Right ventricle myocardium inferior (tissue), 1 donor: ENCODE results near the gene ANKRD23. TPM values are rescaled to one million over a fixed set of nuclear protein-coding genes. Genes with fewer than 3 reads are reported as not detected.
A peak's percentile ranks its signal among the peaks of the same experiment; 100 is the strongest.

ENCODE experiments used
- ATAC-seq: fragments of 200-7000 bp; cut with Tn5 transposase; one replicate; pipeline ENCODE4 v1.9.1; 2020; ENCODE audit warnings: mild to moderate bottlenecking, moderate library complexity
- DNase-seq: peaks from one replicate; pipeline ENCODE4 v3.0.0; 2021; ENCODE audit errors: missing footprints
- intact Hi-C: fragments of 100-400 bp; cut with DNase I; formaldehyde crosslinking; loops from one replicate; pipeline ENCODE4 v1.11.0; 2022
- total RNA-seq: library from RNA; stranded (reverse); fragmentation: NEBNext Ultra II Directional; extraction: Animal tissue kit (Norgen Biotek cat#: 25700); gene quantifications from one replicate; pipeline ENCODE4 v1.2.1, GENCODE V29; 2021
- donor health status: DM: no; HTN: yes; CAD: no; lungs with severe emphysema.

Gene ANKRD23
- total RNA-seq, 1 donor from 2014 or later: 12.7 TPM

GRCh38 chr2:96847586-96847985, 3.8 kb upstream of the ANKRD23 start:
- DNase-seq (no peak), ATAC-seq (no peak)
- intact Hi-C loops: no loop called here

- intact Hi-C loops: no loop called here
- DNase-seq (no peak), ATAC-seq (no peak)
Measured at GRCh38 chr2:96846825-96847224, 3.0 kb upstream of the ANKRD23 start.

GRCh38 chr2:96844405-96844808, 586 bp upstream of the ANKRD23 start:
- intact Hi-C loops: no loop called here
- no peak for ATAC-seq
- no peak for DNase-seq

GRCh38 chr2:96842600-96842999, 1.2 kb downstream of the ANKRD23 start:
- DNase-seq: no peak
- ATAC-seq: peak; percentile 80
- intact Hi-C loops: no loop called here

GRCh38 chr2:96841701-96842495, 1.9 kb downstream of the ANKRD23 start:
- ATAC-seq: peak; percentile 10
- intact Hi-C loops: no loop called here
- DNase-seq: no peak

GRCh38 chr2:96839875-96840850, 3.7 kb downstream of the ANKRD23 start:
- ATAC-seq (no peak), DNase-seq (no peak)
- intact Hi-C loops: no loop called here

- peak; percentile 90 for DNase-seq
- peak; percentile 15 for ATAC-seq
- intact Hi-C loops: no loop called here
Measured at GRCh38 chr2:96839293-96839874, 4.4 kb downstream of the ANKRD23 start.

GRCh38 chr2:96838345-96839292, 5.2 kb downstream of the ANKRD23 start:
- ATAC-seq (no peak), DNase-seq (no peak)
- intact Hi-C loops: no loop called here

GRCh38 chr2:96837575-96837974, 6.2 kb downstream of the ANKRD23 start:
- intact Hi-C loops: no loop called here
- ATAC-seq (no peak), DNase-seq (no peak)

- no peak for ATAC-seq
- intact Hi-C loops: no loop called here
- no peak for DNase-seq
Measured at GRCh38 chr2:96835830-96836229, 8.0 kb downstream of the ANKRD23 start.

GRCh38 chr2:96832754-96833507, 10.9 kb downstream of the ANKRD23 start:
- DNase-seq: peak; percentile 79
- intact Hi-C loops: no loop called here
- peak; percentile 77 for ATAC-seq

GRCh38 chr2:96832408-96832753, 11.4 kb downstream of the ANKRD23 start:
- ATAC-seq (no peak), DNase-seq (no peak)
- intact Hi-C loops: no loop called here

GRCh38 chr2:96831679-96832078, 12.1 kb downstream of the ANKRD23 start:
- ATAC-seq (peak; percentile 50), DNase-seq (no peak)
- intact Hi-C loops: no loop called here

GRCh38 chr2:96830044-96830562, 13.7 kb downstream of the ANKRD23 start:
- DNase-seq: no peak

GRCh38 chr2:96828874-96829273, 14.9 kb downstream of the ANKRD23 start:
- intact Hi-C loops: no loop called here
- DNase-seq (no peak), ATAC-seq (no peak)

More at GRCh38 chr2:96830044-96830562, 13.7 kb downstream of the ANKRD23 start:
- ATAC-seq: no peak
- intact Hi-C loops: no loop called here

GRCh38 chr2:96828436-96828835, 15.4 kb downstream of the ANKRD23 start:
- intact Hi-C loops: no loop called here
- DNase-seq (no peak), ATAC-seq (no peak)

- ATAC-seq (no peak), DNase-seq (no peak)
- intact Hi-C loops: no loop called here
Measured at GRCh38 chr2:96826546-96827278, 17.1 kb downstream of the ANKRD23 start.
